HG03558 (cell line): ENCODE results near the gene CLDN15.
"Not testable (repeated sequence)": the region's sequence is repeated elsewhere in the genome, so short reads cannot be mapped to it uniquely, and the experiment has no call there.

ENCODE experiments used
- ATAC-seq: cut with Tn5 transposase; IDR thresholded peaks from one replicate; pipeline ENCODE4 v1.9.1; 2021; ENCODE audit warnings: moderate number of reproducible peaks; ENCODE audit not compliant: unreplicated experiment; ENCODE audit errors: extremely low read depth

Gene CLDN15, protein sequence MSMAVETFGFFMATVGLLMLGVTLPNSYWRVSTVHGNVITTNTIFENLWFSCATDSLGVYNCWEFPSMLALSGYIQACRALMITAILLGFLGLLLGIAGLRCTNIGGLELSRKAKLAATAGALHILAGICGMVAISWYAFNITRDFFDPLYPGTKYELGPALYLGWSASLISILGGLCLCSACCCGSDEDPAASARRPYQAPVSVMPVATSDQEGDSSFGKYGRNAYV

DNA sequence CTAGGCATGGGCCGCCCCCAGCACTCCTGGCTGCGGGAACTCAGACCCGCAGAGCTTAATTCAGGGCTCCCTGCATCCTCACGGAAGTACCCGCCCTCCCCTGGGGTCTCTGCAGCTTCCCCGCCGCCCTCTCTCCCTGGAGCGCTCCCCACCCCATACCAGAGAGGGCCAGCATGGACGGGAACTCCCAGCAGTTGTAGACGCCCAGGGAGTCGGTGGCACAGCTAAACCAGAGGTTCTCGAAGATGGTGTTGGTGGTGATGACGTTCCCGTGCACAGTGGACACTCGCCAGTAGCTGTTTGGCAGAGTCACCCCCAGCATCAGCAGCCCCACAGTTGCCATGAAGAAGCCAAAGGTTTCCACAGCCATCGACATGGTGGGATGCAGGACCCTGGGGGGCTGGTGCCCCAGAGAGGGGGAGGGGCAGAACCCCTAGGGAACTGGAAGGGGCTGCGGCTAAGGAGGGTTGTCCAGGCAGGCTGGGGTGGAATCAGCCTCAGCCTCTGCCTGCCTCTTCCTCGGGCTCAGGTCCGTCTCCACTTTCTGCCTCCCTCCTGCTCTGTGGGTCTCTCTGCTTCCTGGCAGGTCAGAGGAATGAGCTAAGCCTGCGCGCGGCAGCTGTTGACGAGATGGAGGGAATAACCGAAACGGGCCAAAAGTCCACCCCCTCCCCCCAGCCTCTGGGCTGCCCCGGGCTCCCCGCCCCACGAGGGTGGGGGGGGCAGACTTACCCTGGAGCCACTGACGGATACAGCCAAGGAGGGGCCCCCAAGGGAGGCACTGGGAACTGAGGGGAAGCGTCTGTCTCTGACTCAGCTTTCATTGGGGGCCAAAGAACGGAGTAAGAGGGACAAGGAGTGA lies at the start of gene CLDN15:
CLDN15 (minus strand) TSS at position 597 of the 862 bp plus-strand sequence; CDS start at position 376, 221 bp downstream.
- no peak for ATAC-seq

DNA sequence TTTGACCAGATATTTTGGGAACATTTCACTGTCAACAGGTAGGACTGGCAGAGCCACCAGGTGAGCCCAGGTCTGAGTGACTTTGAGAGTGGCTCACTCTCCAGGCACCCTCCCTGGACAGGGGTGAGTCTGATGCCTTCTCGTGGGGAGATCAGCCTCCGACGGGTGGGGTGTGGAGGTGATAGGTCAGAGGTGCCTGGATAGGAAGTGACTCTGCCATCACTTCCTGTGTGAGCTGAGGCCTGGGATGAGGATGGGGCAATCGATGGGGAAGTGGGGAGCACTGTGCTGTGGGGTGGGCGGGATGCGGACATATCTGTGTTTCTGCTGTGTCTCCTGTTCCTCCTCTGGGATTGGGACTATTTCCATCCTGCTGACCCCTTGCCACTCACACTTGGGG lies 49.4 kb upstream of the CLDN15 start:
- ATAC-seq, result no peak

DNA sequence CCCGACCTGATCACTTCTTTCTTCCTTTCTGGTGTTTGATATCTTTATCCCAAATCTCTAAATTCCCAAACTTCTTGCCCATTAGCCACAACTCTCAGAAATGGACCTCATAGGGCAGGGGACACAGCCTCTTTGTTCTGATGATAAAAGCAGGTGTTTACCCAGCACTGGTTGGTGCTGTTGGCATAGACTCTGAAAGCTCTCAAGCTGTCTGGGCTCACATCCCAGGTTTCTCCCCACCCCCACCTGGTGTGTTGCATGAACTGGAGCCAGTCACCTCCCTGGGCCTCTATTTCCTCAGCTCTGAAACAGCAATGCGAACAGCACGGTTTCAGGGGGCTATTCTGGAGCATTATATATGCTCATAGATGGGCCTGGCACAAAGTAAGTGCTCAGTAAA lies 48.3 kb upstream of the CLDN15 start:
- not testable (repeated sequence) for ATAC-seq

DNA sequence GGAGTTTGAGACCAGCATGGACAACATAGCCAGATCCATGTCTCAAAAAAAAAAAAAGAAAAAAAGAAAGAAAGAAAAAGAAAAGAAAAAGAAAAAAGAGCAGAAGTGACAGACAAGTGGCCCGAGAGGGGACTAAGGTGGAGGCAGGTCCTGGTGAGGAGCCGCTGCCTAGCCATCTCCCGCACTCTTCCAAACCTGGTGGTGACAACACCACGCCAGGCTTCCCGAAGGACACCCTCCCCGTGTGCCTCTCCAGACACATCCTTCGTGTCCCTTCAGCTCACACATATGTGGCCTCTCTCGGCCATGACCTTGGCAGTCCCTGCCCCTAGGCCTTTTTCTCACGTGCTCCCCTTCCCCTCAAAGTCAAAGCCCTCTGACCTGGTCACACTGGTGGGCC lies 47.6 kb upstream of the CLDN15 start:
- no peak for ATAC-seq

DNA sequence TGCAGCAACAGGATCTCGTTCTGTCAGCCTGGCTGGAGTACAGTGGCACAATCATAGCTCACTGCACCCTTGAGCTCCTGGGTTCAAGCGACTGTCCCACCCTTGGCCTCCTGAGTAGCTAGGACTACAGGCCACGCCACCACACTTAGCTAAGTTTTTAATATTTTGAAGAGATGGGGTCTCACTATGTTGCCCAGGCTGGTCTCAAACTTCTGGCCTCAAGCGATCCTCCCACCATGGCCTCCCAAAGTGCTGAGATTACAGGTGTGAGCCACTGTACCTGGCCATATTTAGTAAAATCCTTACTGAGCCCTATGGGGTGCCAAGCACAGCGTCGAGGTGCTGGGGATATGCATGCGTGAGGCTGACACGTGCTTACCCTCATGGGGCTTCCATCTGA lies 43.3 kb upstream of the CLDN15 start:
- ATAC-seq, result not testable (repeated sequence)

DNA sequence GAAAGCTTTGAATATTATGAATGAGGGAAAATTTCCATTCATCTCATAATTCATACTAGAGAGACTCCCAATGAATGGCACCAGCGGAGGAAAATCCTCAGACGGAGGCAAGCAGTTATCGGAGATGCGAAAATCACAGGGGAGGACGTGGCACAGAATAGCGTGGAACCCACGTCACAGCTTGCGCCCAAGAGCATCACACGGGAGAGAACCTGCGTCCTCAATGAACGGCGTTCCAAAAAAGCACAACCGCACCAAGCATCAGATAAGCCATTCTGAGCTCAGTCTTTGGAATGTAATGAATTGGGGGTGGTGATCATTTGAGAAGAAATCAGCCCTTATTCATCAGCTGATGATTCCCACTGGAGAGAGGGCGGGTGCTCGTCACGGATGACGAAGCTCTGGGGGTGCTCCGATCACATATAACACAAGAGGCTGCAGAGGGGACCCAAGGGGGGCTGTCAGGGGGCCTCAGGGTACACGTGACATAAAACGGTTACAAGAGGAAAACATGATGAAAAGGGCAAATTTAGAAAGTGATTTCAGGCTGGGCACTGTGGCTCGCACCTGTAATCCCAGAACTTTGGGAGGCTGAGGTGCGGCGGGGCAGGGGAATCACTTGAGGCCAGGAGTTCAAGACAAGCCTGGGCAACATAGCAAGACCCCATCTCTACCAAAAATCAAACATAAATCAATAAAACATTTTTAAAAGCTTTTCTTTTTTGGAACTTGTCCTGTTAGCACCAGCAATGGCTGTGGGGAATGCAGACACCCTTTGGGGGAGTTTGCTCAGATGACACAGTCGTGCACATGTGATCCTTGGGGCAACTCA lies 41.1 kb upstream of the CLDN15 start:
- no peak for ATAC-seq

DNA sequence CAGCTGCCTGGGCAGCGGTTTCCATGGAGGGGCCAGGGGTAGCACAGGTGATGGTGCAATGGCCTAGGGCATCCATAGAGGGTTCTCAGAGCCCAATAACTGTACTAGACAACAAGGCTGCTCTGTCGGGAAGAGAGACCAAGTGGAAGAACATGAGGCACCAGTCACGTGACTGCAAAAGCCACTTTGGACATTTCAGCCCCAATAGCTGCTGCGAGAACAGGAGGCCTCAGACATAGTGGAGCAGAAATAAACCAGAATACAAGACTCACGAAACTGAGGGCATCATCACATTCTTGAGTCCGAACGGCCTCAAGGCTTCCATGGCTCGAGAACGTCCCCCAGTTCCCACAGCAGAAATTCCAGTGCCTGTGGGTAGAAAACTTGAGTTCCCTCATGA lies 39.6 kb upstream of the CLDN15 start:
- ATAC-seq, result no peak

DNA sequence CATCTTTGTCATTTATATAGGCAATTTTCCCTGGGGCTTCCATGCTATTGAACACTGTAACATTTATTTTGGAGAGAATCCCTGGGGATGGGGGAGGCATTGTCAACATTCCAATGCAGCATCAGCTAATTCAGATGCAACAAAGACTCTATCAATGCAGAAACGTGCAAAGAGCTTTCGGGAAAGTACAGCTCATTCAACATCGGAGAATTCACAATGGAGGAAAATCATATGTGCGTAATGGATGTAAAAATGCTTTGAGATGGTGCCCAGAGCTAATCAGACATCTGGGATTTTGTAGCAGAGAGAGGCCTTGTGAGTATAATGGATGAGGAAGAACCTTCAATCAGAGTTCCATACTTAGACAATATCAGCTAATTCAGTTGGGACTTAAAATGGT lies 35.6 kb upstream of the CLDN15 start:
- no peak for ATAC-seq

DNA sequence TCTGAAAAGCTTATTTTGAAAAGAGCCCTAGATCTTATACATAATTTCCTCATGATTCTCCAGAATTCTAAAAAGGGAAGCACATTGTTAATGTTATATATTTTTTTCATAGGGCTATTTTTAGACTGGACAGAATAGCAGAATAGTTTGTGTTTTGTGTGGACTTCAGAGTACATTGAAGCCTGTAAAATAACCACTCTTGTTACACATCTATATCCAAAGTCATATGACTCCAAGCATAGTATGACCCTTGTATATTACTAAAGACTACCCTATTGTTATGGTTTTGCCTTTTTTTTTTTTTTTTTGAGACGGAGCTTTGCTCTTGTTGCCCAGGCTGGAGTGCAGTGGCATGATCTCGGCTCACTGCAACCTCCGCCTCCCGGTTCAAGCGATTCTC lies 33.4 kb upstream of the CLDN15 start:
- ATAC-seq, result no peak

DNA sequence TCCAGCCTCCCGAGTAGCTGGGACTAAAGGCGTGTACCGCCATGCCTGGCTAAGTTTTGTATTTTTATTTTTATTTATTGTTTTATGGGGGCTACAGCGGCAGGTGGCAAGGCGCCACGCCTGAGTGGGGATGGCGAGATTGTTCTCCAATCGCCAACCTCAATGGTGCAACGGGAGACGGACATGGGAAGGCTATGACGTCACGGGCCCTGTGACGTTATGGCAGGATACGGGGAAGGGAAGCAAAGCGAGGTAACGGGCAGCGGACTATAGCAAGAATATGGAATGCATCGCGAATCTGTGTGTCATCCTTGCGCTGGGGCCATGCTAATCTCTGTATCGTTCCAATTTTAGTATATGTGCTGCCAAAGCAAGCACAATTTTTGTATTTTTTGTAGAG lies 32.1 kb upstream of the CLDN15 start:
- ATAC-seq, result no peak

DNA sequence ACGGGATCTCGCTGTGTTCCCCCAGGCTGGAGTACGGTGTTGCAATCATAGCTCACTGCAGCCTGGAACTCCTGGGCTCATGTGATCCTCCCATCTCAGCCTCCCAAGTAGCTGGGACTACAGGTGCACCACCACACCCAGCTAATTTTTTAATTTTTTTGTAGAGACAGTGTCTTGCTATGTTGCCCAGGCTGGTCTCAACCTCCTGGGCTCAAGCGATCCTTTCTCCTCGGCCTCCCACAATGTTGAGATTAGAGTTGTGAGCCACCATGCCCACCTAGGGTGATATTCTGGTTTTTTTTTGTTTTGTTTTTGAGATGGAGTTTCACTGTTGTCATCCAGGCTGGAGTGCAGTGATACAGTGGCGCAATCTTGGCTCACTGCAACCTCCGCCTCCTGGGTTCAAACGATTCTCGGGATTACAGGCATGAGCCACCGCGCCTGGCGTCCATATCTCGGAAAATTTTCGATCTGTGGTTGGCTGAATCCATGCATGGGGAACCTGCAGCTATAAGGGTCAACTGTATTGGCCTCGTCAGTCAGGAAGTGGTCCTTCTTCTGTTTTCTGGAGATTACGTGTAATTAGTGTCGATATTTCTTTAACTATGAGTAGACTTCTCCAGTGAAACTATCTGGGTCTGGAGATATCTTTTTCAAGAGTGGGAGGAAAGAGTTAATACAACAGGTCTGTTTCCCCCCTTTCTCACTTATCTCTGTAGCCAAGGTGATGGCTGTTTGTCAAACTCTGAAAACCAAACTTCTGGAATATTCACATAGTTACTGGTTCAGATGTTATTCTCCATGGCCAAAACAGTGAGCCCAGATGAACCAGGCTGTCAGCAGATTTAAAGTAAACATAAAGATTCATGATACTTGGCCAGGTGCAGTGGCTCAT lies 28.3 kb upstream of the CLDN15 start:
- no peak for ATAC-seq

DNA sequence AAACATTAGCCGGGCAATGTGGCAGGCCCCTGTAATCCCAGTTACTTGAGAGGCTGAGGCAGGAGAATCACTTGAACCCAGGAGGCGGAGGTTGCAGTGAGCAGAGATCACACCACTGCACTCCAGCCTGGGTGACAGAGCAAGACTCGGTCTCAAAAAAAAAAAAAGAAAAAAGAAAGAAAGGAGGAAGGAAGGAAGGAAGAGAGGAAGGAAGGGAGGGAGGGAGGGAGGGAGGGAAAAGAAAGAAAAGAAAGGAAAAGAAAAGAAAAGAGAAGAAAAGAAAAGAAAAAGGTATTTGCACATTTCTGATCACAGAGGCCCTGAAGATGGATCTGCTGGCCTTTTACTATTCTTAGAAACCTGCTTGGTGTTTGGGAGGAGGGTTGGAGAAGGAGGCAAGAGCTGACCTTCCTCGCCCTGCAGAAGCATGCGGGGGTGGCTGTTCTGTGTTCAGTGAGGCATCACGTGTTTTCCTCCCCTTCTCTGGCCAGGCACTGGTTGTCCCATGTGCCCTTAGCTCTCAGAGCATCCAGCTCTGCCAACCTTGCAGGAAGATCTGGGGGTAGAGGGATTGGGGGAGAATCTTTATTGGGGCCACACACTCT lies 26.6 kb upstream of the CLDN15 start:
- not testable (repeated sequence) for ATAC-seq

DNA sequence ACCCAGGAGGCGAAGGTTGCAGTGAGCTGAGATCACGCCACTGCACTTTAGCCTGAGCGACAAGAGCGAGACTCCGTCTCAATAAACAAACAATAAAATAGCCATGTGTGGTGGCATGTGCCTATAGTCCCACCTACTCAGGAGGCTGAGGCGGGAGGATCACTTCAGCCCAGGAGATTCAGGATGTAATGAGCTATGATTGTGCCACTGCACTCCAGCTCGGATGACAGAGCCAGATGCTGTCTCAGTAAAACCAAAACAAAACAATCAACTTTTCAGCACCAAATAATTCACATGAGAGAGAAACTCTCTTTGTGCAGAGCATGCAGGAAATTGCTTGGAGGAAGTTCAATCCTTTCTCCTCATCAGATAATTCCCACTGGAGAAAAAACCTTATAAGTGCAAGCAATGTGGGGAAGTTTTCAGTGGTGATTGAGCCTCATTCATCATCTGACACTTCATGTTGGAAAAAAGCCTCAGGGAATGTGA lies 20.7 kb upstream of the CLDN15 start:
- ATAC-seq, result no peak

DNA sequence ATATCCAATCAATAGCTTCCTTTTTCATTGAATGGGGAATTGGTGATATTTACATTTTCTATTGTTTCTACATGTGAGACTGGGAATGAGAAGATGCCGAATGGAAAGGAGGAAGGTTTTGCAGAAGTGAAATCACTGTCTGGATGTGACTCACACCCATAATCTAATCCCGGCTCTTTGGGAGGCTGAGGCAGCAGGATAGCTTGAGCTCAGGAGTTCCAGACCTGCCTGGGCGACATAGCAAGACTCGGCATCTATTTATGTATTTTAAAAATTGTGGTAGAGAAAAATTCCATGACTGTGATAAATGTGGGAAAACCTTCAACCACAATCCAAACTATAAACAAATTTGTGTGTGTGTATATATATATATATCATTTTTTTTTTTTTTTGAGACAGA lies 18.2 kb upstream of the CLDN15 start:
- ATAC-seq, result no peak

DNA sequence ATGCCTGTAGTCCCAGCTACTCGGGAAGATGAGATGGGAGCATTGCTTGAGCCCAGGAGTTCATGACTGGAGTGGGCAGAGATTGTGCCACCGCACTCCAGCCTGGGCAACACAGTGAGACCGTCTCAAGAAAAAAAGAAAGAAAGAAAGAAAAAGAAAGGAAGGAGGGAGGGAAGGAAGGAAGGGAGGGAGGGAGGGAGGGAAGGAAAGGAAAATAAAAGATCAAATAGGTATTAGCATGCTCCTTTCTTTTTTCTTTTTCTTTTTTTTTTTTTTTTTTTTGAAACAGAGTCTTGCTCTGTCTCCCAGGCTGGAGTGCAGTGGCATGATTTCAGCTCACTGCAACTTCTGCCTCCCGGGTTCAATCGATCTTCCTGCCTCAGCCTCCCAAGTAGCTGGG lies 15.6 kb upstream of the CLDN15 start:
- ATAC-seq, result not testable (repeated sequence)

DNA sequence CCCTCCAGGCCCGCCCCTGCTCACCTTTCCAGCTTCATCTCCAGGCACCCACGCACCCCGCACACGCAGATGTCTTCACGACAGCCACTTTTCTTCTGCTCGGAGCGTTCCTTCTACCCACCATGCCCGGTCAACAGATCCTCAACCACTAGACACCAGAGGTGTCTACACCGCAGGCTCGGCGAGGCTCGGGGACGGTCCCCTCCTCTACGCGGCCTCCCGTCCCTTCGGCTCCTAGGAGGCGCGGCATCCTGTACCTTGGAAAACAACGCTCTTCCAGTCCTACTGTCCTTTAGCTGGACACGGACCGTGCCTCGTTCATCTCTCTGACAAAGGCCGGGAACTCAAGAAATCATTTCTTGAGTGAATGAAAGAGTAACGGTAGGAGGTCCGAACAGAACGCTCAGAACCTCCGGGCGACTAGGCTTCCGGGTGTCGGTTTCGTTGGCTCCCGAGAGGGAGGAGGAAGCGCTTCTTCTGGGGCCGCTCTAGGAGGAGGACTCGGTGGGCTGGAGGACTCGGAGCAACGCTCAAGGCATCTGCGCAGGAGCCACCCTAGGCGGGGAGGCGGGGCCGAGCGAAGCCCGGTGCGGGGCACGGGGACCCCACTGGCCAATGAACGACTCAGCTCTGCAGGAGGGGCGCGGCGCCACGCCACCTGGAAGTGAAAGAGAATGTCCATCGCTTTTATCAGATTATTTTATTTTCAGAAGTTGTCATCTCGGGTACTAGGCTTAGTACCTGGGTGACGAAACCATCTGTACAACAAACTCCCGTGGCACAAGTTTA lies 14.5 kb upstream of the CLDN15 start:
- ATAC-seq, result peak; percentile 86

DNA sequence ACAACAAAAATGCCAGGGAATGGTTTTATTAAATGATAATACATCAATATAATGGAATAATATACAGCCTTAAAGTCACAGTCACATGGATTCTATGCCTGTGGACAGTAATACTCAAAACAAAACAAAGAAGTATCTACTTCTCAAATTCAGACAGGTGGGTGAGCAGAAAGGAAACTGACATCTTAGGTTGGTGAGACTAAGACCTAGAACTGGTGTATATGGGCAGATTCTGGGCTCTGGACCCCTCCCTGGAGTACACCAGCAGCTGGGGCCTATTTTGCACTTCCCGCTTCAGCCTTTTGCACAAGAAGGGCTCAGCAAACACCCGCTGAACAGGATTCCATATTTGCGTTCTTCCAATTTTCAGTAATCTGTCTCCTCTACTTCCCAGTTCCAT lies 12.7 kb upstream of the CLDN15 start:
- ATAC-seq, result no peak

DNA sequence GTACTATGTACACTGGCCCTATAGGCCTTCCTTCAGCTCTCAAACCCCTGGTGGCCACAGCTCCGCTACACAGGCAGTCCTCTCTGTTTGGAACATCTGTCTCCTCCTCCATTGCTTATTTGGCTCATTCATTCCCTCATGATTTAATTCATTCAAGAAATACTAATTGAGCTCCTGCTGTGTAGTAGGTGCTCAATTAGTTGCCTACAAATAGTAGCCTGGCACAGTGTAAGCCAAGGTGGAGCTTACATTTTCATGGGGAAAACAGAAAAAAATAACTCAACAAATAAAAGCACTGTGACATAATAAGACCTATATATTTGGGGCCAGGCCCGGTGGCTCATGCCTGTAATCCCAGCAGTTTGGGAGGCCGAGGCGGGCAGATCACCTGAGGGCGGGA lies 10.7 kb upstream of the CLDN15 start:
- no peak for ATAC-seq
